ENCODE measurements around the gene DMRTB1. TPM values are rescaled to one million over a fixed set of nuclear protein-coding genes. Genes with fewer than 3 reads are reported as not detected.
"Not testable (repeated sequence)": the region's sequence is repeated elsewhere in the genome, so short reads cannot be mapped to it uniquely, and the experiment has no call there.

DMRTB1 gene
- total RNA-seq, 2 experiments from 2014 or later: not detected

GRCh38 chr1:53420341-53420740 lies 38.9 kb upstream of the DMRTB1 start:
- Mint-ChIP-seq H3K27ac (no peak overlapping the region), H3K4me1 (peaks cover 10% of the 10 kb centered on the region), H3K36me3 (peaks cover 3% of the 10 kb centered on the region), H3K4me3 (no peak overlapping the region), H3K9me3 (ENCODE audit: low read depth) (no peaks in the 10 kb centered on the region), H3K27me3 (peaks cover 15% of the 10 kb centered on the region)
- CTCF ChIA-PET: no interaction called here
- no peak for ATAC-seq
- DNase-seq: no peak

GRCh38 chr1:53421208-53421607 lies 38.0 kb upstream of the DMRTB1 start:
- CTCF ChIA-PET: no interaction called here

GRCh38 chr1:53430261-53430660 lies 28.9 kb upstream of the DMRTB1 start:
- no peaks in the 10 kb centered on the region for H3K36me3 Mint-ChIP-seq
- no peaks in the 10 kb centered on the region for H3K9me3 Mint-ChIP-seq (ENCODE audit: low read depth)
- H3K4me1 Mint-ChIP-seq: no peaks in the 10 kb centered on the region
- H3K27ac Mint-ChIP-seq: no peak overlapping the region
- CTCF ChIA-PET: interaction anchor here (0.6 to 1.0 kb wide), 2 partner anchors 14 to 152 kb away, joined by 3 to 4 read pairs; no protein-coding TSS in a partner anchor
- peaks cover 10% of the 10 kb centered on the region for H3K27me3 Mint-ChIP-seq
- no peak overlapping the region for H3K4me3 Mint-ChIP-seq
- no peak for ATAC-seq
- no peak for DNase-seq

More at GRCh38 chr1:53421208-53421607, 38.0 kb upstream of the DMRTB1 start:
- DNase-seq (no peak), ATAC-seq (no peak)
- peaks cover 15% of the 10 kb centered on the region for H3K27me3 Mint-ChIP-seq
- no peak overlapping the region for H3K27ac Mint-ChIP-seq
- peaks cover 3% of the 10 kb centered on the region for H3K36me3 Mint-ChIP-seq
- H3K4me1 Mint-ChIP-seq: peaks cover 8% of the 10 kb centered on the region
- H3K9me3 Mint-ChIP-seq (ENCODE audit: low read depth): no peaks in the 10 kb centered on the region
- no peak overlapping the region for H3K4me3 Mint-ChIP-seq

GRCh38 chr1:53430779-53431178 lies 28.4 kb upstream of the DMRTB1 start:
- Mint-ChIP-seq H3K4me3 (no peak overlapping the region), H3K36me3 (no peaks in the 10 kb centered on the region), H3K27me3 (peaks cover 11% of the 10 kb centered on the region), H3K27ac (no peak overlapping the region), H3K4me1 (no peaks in the 10 kb centered on the region), H3K9me3 (ENCODE audit: low read depth) (no peaks in the 10 kb centered on the region)
- no peak for ATAC-seq
- CTCF ChIA-PET: interaction anchor here (0.6 to 1.0 kb wide), 2 partner anchors 13 to 152 kb away, joined by 3 to 4 read pairs; no protein-coding TSS in a partner anchor
- DNase-seq: no peak

- no peaks in the 10 kb centered on the region for H3K36me3 Mint-ChIP-seq
- no peak overlapping the region for H3K4me3 Mint-ChIP-seq
- peaks cover 14% of the 10 kb centered on the region for H3K27me3 Mint-ChIP-seq
- no peak overlapping the region for H3K27ac Mint-ChIP-seq
- no peaks in the 10 kb centered on the region for H3K9me3 Mint-ChIP-seq (ENCODE audit: low read depth)
- DNase-seq: no peak
- CTCF ChIA-PET: no interaction called here
- no peak for ATAC-seq
- H3K4me1 Mint-ChIP-seq: no peaks in the 10 kb centered on the region
These were observed 28.0 kb upstream of the DMRTB1 start for GRCh38 chr1:53431244-53431643.

GRCh38 chr1:53431805-53432565 lies 27.2 kb upstream of the DMRTB1 start:
- no peak overlapping the region for H3K4me3 Mint-ChIP-seq
- no peak overlapping the region for H3K27ac Mint-ChIP-seq
- DNase-seq: no peak
- no peak for ATAC-seq
- H3K9me3 Mint-ChIP-seq (ENCODE audit: low read depth): no peaks in the 10 kb centered on the region
- no peaks in the 10 kb centered on the region for H3K36me3 Mint-ChIP-seq
- H3K4me1 Mint-ChIP-seq: no peaks in the 10 kb centered on the region
- CTCF ChIA-PET: interaction anchor here (0.7 kb wide), 1 partner anchor 35 kb away, joined by 4 read pairs; no protein-coding TSS in a partner anchor
- H3K27me3 Mint-ChIP-seq: peaks cover 17% of the 10 kb centered on the region

- Mint-ChIP-seq H3K4me1 (no peaks in the 10 kb centered on the region), H3K9me3 (ENCODE audit: low read depth) (no peaks in the 10 kb centered on the region), H3K36me3 (no peaks in the 10 kb centered on the region), H3K27ac (no peak overlapping the region), H3K27me3 (peaks cover 21% of the 10 kb centered on the region), H3K4me3 (no peak overlapping the region)
- CTCF ChIA-PET: interaction anchor here (0.7 kb wide), 1 partner anchor 36 kb away, joined by 4 read pairs; no protein-coding TSS in a partner anchor
- DNase-seq (no peak), ATAC-seq (no peak)
These were observed 26.6 kb upstream of the DMRTB1 start for GRCh38 chr1:53432611-53433010.

- not testable (repeated sequence) for H3K4me3 Mint-ChIP-seq; H3K27ac Mint-ChIP-seq; H3K36me3 Mint-ChIP-seq; DNase-seq; ATAC-seq; H3K9me3 Mint-ChIP-seq (ENCODE audit: low read depth); H3K4me1 Mint-ChIP-seq
- H3K27me3 Mint-ChIP-seq: peaks cover 24% of the 10 kb centered on the region
- CTCF ChIA-PET: interaction anchor here (1.0 kb wide), 1 partner anchor 41 kb away, joined by 4 read pairs; no protein-coding TSS in a partner anchor
These were observed 24.7 kb upstream of the DMRTB1 start for GRCh38 chr1:53434405-53435007.

GRCh38 chr1:53435151-53435550 lies 24.0 kb upstream of the DMRTB1 start:
- DNase-seq (no peak), ATAC-seq (no peak)
- no peaks in the 10 kb centered on the region for H3K36me3 Mint-ChIP-seq
- H3K9me3 Mint-ChIP-seq (ENCODE audit: low read depth): peaks cover 3% of the 10 kb centered on the region
- no peak overlapping the region for H3K4me3 Mint-ChIP-seq
- peaks cover 24% of the 10 kb centered on the region for H3K27me3 Mint-ChIP-seq
- CTCF ChIA-PET: interaction anchor here (0.6 to 1.0 kb wide), 3 partner anchors 15 to 1145 kb away, joined by 4 read pairs; no protein-coding TSS in a partner anchor
- no peak overlapping the region for H3K27ac Mint-ChIP-seq
- no peaks in the 10 kb centered on the region for H3K4me1 Mint-ChIP-seq

- ATAC-seq (no peak), DNase-seq (no peak)
- Mint-ChIP-seq H3K4me1 (no peaks in the 10 kb centered on the region), H3K27ac (no peak overlapping the region), H3K4me3 (no peak overlapping the region), H3K36me3 (no peaks in the 10 kb centered on the region), H3K27me3 (peaks cover 15% of the 10 kb centered on the region), H3K9me3 (ENCODE audit: low read depth) (peaks cover 3% of the 10 kb centered on the region)
- CTCF ChIA-PET: interaction anchor here (1.1 kb wide), 1 partner anchor 160 kb away, joined by 3 read pairs; no protein-coding TSS in a partner anchor
These were observed 20.5 kb upstream of the DMRTB1 start for GRCh38 chr1:53438427-53439336.

- Mint-ChIP-seq H3K4me1 (no peaks in the 10 kb centered on the region), H3K27ac (no peak overlapping the region), H3K36me3 (no peaks in the 10 kb centered on the region), H3K27me3 (peaks cover 14% of the 10 kb centered on the region), H3K4me3 (no peak overlapping the region), H3K9me3 (ENCODE audit: low read depth) (peaks cover 3% of the 10 kb centered on the region)
- no peak for ATAC-seq
- no peak for DNase-seq
- CTCF ChIA-PET: no interaction called here
These were observed 19.6 kb upstream of the DMRTB1 start for GRCh38 chr1:53439337-53440207.

- Mint-ChIP-seq H3K4me3 (no peak overlapping the region), H3K36me3 (no peaks in the 10 kb centered on the region), H3K9me3 (ENCODE audit: low read depth) (peaks cover 3% of the 10 kb centered on the region), H3K27ac (no peak overlapping the region), H3K4me1 (no peaks in the 10 kb centered on the region), H3K27me3 (peaks cover 14% of the 10 kb centered on the region)
- no peak for ATAC-seq
- no peak for DNase-seq
- CTCF ChIA-PET: interaction anchor here (1.1 to 1.7 kb wide), 2 partner anchors 9 to 47 kb away, joined by 3 to 7 read pairs; no protein-coding TSS in a partner anchor
These were observed 18.6 kb upstream of the DMRTB1 start for GRCh38 chr1:53440633-53441032.

All from activated CD8-positive, alpha-beta memory T cell treated with anti-CD3 and anti-CD28 coated beads, Interleukin-2, amount 10 ng/mL, durations not matched to agents 7 days and 5 days (primary cell).